Brain pericyte (primary cell): Measurements from ENCODE around the gene HNRNPLL.

Source experiments
- DNase-seq: peaks from one replicate; pipeline ENCODE4 v3.0.0-alpha.2; 2012; ENCODE audit warnings: low read depth, low spot score

The HNRNPLL gene

GRCh38 chr2:38528534-38528933 is 74.2 kb downstream of the HNRNPLL start:
- DNase-seq = no peak

- no peak for DNase-seq
These were observed 74.7 kb downstream of the HNRNPLL start for GRCh38 chr2:38528008-38528442.

GRCh38 chr2:38527338-38528007 is 75.3 kb downstream of the HNRNPLL start:
- DNase-seq = no peak

GRCh38 chr2:38526195-38526594 is 76.5 kb downstream of the HNRNPLL start:
- no peak for DNase-seq

GRCh38 chr2:38524580-38524979 is 78.1 kb downstream of the HNRNPLL start:
- no peak for DNase-seq

GRCh38 chr2:38523728-38524437 is 78.8 kb downstream of the HNRNPLL start:
- no peak for DNase-seq

- no peak for DNase-seq
These were observed 79.9 kb downstream of the HNRNPLL start for GRCh38 chr2:38522754-38523349.

- DNase-seq = no peak
These were observed 80.9 kb downstream of the HNRNPLL start for GRCh38 chr2:38521835-38522234.

GRCh38 chr2:38517284-38517683 is 85.4 kb downstream of the HNRNPLL start:
- DNase-seq = no peak

- no peak for DNase-seq
These were observed 86.2 kb downstream of the HNRNPLL start for GRCh38 chr2:38516526-38516925.

- no peak for DNase-seq
These were observed 86.6 kb downstream of the HNRNPLL start for GRCh38 chr2:38516122-38516521.

GRCh38 chr2:38515155-38516074 is 87.3 kb downstream of the HNRNPLL start:
- DNase-seq = no peak

GRCh38 chr2:38514603-38515154 is 88.0 kb downstream of the HNRNPLL start:
- no peak for DNase-seq

GRCh38 chr2:38512211-38512610 is 90.5 kb downstream of the HNRNPLL start:
- DNase-seq = no peak
